HG02610 (cell line): ENCODE results near the gene FANCI.

ENCODE experiments used
- ATAC-seq: cut with Tn5 transposase; IDR thresholded peaks from one replicate; pipeline ENCODE4 v1.9.1; 2021; ENCODE audit warnings: mild to moderate bottlenecking, moderate library complexity; ENCODE audit not compliant: unreplicated experiment

FANCI gene

DNA sequence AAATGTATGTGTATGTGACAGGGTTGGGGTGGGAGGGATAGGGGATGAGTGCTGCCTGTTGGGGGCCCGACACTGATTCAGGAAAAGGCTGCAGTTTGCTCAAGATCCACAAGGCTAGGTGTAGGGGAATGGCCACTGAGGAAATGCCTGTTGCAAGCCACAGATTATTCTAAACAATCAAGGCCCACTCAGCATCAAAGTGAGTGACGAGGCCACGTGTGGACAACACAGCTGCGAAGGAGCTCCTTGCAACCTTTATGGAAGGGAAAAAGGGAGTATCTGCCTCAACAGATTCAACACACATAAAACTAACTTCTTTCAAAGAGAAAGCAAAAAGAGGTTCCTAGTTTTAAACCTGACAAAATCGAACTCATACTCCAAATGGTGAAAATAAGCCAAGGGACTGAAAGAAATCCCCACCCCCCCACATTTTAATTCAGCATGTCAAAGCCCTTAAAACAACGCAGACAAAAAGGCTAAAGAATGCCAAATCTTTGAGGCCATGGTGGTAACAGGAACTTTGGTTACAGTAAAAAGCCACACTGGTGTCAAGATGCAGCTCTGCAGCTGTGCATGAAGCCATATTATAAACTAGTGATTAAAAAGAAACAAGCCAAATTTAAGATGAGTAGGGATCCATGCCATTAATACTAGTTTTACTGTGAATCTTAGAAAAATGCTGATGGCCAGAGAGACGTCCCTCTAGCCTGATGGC lies 87.3 kb downstream of the FANCI start:
- no peak for ATAC-seq

DNA sequence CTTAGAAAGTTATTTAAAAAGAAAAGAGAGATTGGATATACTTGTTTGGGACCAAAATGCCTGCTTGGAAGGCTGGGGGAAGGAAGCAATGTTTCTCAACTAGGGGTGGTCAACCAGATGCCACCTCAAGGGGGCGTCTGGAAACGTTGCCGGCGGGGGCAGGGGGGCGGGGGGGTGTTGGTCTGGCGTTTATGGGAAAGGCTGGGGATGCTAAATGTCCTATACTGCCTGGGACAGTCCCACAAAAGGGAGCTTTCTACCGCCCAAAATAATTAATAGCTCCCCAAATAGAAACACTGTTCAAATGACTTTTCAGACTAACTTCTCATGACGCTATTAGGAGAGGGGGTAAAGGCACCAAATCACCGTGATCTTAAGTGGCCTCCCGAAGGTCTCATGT lies 88.7 kb downstream of the FANCI start:
- ATAC-seq, result no peak

GRCh38 chr15:89333011-89333860 lies 89.5 kb downstream of the FANCI start:
- no peak for ATAC-seq

GRCh38 chr15:89333959-89334509 lies 90.3 kb downstream of the FANCI start:
- ATAC-seq, result no peak

- ATAC-seq, result peak; percentile 89
Observed at GRCh38 chr15:89334510-89335297, 90.9 kb downstream of the FANCI start, which contains the start of gene POLG. POLG (minus strand) TSS chr15:89334824; CDS start chr15:89333754, 1,070 bp downstream.

DNA sequence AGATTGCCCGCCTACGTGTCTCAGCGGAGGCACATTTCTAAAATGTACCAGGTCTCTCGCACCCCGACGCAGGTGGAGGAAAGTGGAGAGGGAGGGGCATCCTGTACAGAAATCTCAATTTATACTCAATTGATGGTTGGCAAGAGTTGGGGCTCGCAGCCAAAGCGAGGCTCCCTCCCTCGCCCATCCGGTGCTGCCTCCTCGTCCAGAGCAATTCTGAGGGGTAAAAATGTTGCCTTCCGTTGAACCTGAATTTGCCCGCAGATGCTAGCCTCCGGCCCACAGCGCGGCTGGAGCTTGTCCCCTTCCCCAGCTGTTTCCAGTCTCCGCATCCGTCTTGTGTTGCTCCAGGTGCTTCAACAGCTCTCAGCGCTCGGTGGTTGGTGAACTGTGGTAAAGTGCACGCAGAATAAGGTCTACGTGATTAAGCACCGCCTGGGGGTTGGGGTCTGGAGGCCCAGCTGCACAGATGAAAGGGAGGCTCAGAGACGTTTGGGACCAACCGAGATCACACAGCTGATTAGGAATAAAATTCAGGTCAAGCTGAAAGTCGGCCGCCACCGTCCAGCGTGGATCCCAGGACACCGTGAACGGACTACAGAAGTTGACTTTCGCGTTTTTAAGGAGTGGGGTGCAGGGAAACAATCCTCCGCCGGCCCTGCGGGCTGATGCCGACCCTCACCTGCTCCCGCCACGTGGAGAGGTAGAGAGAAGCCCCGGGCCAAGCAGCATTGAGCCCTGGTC lies 91.7 kb downstream of the FANCI start:
- ATAC-seq, result peak; percentile 1

GRCh38 chr15:89338036-89338435 lies 94.3 kb downstream of the FANCI start:
- ATAC-seq, result no peak

- ATAC-seq, result no peak
Observed at GRCh38 chr15:89340573-89340972, 96.8 kb downstream of the FANCI start.

GRCh38 chr15:89341316-89342005 lies 97.7 kb downstream of the FANCI start:
- ATAC-seq, result no peak

DNA sequence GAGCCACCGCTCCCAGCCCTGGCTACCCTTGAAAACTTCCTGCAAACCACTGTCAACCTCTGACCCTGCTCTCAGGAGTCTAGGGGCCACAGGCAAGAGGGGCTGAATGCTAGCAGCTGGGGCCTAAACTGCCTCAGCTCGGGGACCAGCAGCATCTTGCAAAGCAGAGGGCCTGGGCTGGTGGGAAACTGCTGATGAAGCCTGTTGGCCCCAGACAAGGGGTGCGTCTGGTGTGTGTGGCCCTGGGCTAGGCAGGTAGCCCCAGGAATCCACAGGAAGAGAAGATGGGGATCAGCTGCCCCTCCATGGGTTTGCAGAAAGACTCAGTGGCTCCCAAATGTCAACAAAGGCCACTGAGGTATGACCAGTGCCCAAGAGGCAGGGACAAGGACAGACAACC lies 99.1 kb downstream of the FANCI start:
- ATAC-seq, result no peak

DNA sequence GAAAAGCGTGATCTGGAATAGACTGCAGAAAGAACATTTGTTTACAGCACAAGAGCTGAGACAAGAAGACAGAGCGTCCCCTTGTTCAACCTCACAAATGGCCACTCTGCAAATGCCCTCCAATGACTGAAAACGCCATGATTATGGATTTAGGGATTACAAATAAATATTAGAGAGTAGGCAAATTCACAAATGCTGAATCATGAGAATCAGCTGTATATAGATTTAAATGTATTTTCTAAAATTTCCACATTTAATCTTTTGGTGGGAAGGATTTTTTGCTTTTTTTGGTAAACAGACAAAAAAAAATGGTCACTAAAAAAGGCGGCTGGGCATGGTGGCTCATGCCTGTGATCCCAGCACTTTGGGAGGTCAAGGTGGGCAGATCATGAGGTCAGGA lies 101.5 kb downstream of the FANCI start:
- no peak for ATAC-seq

DNA sequence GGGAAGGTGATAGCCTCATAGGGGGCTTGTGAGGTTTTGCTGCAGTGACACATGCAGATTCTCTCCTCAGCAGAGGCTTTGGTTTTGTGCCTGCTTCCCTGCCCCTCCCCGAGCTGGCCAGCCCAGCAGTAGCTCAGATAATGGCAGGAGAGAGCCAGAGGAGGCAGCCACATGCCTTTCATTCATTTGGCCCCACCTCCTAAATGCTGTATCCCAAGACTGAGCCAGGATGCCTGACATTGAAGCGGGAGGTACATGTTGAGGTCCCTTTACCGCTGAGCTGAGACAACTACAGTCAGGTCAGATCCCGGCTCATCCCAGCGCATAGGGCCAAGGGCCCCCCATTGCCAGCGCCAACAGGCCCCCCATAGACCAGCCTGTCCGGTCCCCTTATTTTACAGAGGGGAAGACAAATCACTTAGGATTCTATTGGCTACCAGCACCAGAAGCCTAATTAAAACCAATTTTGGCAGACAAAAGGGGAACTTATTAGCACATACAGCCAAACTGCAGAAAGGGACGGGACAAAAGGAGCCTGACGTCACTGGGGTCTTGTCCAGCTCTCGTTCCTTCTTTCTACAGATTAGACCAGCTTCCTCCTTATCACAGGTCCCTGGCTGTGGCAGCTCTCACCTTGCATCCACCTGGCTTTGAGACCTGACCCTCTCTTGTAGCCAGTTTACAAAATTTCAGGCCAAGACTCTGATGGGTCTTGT lies 102.9 kb downstream of the FANCI start:
- ATAC-seq, result no peak

DNA sequence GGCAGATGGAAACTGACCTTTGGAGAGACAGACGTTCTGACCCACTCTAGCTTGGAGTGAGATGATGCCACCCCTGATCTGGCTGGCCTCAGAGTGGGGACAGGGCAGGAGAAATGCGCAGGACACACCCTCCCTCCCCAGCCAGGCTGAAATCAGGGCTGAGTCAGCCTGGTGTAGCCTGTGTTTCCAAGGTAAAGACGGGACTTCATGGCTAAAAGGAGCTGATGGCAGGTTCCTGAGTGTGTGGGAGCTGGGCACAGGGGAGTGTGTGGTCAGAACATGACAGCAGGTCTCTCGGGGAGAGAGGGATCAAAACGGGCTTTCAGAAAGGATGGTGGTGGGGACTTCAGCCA lies 105.4 kb downstream of the FANCI start:
- ATAC-seq, result no peak

DNA sequence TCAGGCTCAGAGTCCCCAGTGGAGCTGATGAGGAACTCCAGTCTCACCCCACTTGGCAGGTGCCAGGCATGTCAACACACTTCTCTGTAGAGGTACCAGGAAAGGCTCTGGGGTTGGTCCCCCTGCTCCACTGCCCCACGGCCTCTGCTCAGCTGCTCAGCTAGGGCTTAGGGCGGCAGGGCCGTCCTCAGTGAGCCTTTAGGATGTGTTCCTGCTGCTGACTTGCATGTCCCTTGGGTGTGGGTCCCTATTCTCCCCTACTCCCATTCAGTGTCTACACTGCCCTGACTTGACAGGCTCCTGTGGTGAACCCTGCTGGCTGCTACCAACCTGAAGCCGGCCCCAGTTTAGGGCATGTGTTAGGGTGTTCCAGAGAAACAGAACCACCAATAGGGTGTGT lies 108.7 kb downstream of the FANCI start:
- ATAC-seq, result no peak

DNA sequence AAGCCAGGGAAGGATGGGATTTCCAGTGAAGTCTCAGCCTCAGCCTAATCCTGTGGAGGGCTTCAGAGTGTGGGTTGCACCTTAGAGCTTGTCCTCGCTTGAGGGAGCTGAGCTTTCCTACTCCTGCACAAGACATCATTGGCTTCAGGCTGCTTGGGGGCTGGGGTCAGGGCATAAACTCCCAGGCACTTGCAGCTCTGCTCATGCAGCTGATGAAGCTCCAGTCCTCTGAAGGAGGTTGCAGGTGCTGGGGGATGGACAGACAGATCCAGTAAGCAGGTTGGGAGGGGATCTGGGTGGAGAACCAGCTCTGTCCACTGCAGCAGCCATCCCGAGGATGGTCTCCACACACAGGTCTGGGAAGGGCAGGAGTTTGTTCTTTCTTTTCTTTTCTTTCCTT lies 110.2 kb downstream of the FANCI start:
- no peak for ATAC-seq

DNA sequence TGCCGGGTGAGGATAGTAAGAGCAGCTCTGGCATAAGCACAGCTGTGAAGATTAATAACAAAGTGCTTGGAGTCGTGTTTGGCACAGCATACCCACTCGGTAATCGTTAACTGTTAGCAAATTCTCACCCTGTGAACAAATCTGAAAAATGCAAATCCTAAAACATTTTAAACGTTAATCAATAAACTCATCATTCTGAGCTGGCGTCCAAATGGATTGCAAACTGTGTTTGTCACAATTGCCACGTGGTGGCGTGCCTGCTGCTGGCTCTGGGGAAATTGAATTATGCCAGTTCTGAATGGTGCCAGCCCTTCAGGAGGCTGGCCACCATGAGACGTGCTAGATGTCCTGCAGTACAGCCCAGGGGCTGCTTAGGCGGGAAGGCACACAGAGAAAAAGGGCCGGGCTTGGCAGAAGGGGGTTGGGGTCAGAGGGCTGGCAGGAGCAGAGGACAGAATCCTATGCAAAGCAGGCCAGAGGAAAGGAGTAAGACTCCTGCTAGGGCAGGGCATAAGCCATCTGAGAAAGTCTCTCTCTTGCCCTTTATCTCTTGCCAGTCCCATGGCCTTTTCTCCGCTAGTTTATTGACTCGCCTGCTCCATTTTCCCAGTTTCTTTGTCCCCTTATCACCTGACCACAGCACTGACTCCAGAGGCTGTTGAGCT lies 113.0 kb downstream of the FANCI start:
- no peak for ATAC-seq

- ATAC-seq, result no peak
Observed at GRCh38 chr15:89358435-89358754, 114.6 kb downstream of the FANCI start.

GRCh38 chr15:89358755-89359439 lies 115.1 kb downstream of the FANCI start:
- ATAC-seq, result peak; percentile 82
